Esophagus squamous epithelium (tissue), 5 donors: ENCODE measurements around the gene TSR3. TPM values are rescaled to one million over a fixed set of nuclear protein-coding genes. Genes with fewer than 3 reads are reported as not detected.

Source experiments
- DNase-seq: peaks from one replicate; lab custom pipeline; 2025; lab: John Stamatoyannopoulos, UW
- H3K27ac ChIP-seq, 4 donors: fragments of 200-600 bp; sonication (generic); one replicate each; pipeline ENCODE4 v1.5.1; 2016 to 2019; ENCODE audit warnings: mild to moderate bottlenecking in 1 of 4
- H3K27me3 ChIP-seq, 4 donors: fragments of 200-600 bp; sonication (generic); 1 replicate in 3 of 4; 2 replicates in 1 of 4; pipeline versions ENCODE4 v1.5.1 to v1.6.0; 2017 to 2021; ENCODE audit warnings: antibody characterized with exemption in 1 of 4
- H3K36me3 ChIP-seq, 3 donors: fragments of 200-600 bp; sonication (generic); one replicate each; pipeline ENCODE4 v1.5.1; 2016 to 2019
- H3K4me1 ChIP-seq, 3 donors: fragments of 200-600 bp; sonication (generic); one replicate each; pipeline ENCODE4 v1.5.1; 2017 to 2019
- H3K4me3 ChIP-seq, 4 donors: fragments of 200-600 bp; sonication (generic); 1 replicate in 3 of 4; 2 replicates in 1 of 4; pipeline ENCODE4 v1.5.1; 2016 to 2019; ENCODE audit warnings: mild to moderate bottlenecking in 2 of 4, moderate library complexity in 1 of 4
- H3K9me3 ChIP-seq, 3 donors: fragments of 200-600 bp; sonication (generic); one replicate each; pipeline ENCODE4 v1.5.1; 2016 to 2019
- POLR2A ChIP-seq, 4 donors: fragments of 450-650 bp; IDR thresholded peaks; one replicate each; pipeline ENCODE4 v1.6.1; 2017; ENCODE audit warnings: antibody characterized with exemption in 4 of 4, mild to moderate bottlenecking in 4 of 4, moderate library complexity in 3 of 4
- WGBS, 2 donors: methylation state at CpG; one replicate each; pipeline ENCODE4 v1.1.5; 2018; 5-methylcytosine and 5-hydroxymethylcytosine counted together
- intact Hi-C: fragments of 100-400 bp; cut with DNase I; formaldehyde crosslinking; loops from one replicate; pipeline ENCODE4 v1.15.0; 2022
- total RNA-seq, 4 donors: library from RNA; depleted of rRNA; stranded (reverse); fragments of >200 nt; gene quantifications; one replicate each; pipeline ENCODE4 v1.1.0, GENCODE V29; 2016
- TF ChIP-seq, protein P1 (sequence below), 6 experiments: fragments of 450-650 bp in 4 of 6; fragments of 200-600 bp in 2 of 6; sonication (generic) in 2 of 6; IDR thresholded peaks; one replicate each; pipeline ENCODE4 v1.5.1; 2016 to 2019; ENCODE audit warnings: antibody characterized with exemption in 6 of 6, mild to moderate bottlenecking in 4 of 6, moderate library complexity in 4 of 6
- donor health status: DM: yes; HTN: yes; CAD: no.

Gene TSR3
- total RNA-seq, 4 donors from 2014 or later = 57.6 to 87.4 (median 70.5) TPM

DNA sequence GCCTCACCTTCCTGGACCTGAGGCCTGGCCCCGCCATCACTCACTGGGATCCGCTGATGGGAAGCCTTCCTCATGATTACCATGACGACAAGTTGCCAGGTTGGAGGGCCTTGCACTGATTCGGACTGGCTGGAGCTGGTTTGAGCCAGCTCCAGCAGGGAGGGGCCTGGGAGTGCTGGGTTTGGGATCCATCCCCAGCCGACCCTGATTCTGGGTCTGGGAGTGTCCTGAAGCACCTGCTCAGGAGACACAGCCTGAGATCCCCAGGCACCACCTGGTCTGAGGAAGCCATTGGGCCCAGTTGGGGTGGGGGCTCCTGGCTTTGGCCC lies 24.1 kb downstream of the TSR3 start:
- 0 to 73% methylated on average over 1 to 3 of the region's 5 CpGs for WGBS, 2 donors

DNA sequence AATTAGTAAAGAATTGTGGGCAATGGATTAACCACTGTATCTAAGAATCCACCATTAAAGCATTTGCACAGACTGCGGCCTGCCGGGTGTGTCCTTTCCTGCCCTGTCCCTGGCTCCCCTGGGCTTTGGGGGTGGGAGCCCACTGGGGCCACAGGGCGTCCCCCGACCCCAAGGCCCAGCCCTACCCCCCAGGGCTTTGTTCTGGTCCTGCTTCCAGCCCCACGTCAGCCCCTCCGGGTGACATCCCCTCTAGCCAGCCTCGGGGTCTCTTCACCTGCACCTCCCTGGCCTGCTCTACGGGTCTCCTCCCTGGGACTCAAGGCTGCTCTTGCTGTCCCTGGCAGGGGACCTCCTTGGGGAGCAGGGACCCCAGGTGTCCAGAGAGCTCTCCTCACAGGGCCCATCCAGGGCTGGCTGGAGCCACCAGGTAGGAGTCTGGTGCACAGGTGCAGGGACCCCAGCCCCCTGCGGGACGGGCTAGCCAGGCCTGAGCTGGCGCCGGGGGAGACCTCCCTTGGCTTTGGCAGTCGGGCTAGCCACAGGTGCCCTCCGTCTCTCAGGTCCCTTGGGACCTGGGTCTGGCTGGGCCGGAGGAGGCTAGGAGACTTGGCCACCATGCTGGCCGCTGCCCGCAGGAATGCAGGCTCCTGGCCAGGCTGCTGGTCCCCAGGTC lies 24.6 kb downstream of the TSR3 start:
- intact Hi-C loops = no loop called here
- H3K27me3 ChIP-seq = peaks cover 0 to 20% (median 2%) of the 10 kb centered on the region in 4 donors
- peaks cover 0 to 7% (median 4%) of the 10 kb centered on the region in 3 donors for H3K9me3 ChIP-seq
- 77 to 82% methylated on average over 4 to 8 of the region's 17 CpGs for WGBS, 2 donors
- H3K27ac ChIP-seq = no peak overlapping the region
- TF ChIP-seq POLR2A (IDR thresholded peaks at IDR 0.05) = no peak
- TF ChIP-seq, protein P1, sequence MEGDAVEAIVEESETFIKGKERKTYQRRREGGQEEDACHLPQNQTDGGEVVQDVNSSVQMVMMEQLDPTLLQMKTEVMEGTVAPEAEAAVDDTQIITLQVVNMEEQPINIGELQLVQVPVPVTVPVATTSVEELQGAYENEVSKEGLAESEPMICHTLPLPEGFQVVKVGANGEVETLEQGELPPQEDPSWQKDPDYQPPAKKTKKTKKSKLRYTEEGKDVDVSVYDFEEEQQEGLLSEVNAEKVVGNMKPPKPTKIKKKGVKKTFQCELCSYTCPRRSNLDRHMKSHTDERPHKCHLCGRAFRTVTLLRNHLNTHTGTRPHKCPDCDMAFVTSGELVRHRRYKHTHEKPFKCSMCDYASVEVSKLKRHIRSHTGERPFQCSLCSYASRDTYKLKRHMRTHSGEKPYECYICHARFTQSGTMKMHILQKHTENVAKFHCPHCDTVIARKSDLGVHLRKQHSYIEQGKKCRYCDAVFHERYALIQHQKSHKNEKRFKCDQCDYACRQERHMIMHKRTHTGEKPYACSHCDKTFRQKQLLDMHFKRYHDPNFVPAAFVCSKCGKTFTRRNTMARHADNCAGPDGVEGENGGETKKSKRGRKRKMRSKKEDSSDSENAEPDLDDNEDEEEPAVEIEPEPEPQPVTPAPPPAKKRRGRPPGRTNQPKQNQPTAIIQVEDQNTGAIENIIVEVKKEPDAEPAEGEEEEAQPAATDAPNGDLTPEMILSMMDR (IDR thresholded peaks at IDR 0.05) = no peak
- peaks cover 10 to 51% (median 22%) of the 10 kb centered on the region in 3 donors for H3K36me3 ChIP-seq
- DNase-seq = no peak
- no peak overlapping the region for H3K4me3 ChIP-seq
- H3K4me1 ChIP-seq = peaks cover 8 to 12% (median 10%) of the 10 kb centered on the region in 3 donors

More for the DNA sequence above, 24.1 kb downstream of the TSR3 start:
- Histone ChIP-seq H3K36me3 (peaks cover 10 to 46% (median 22%) of the 10 kb centered on the region in 3 donors), H3K9me3 (peaks cover 0 to 7% (median 4%) of the 10 kb centered on the region in 3 donors), H3K4me1 (peaks cover 13 to 17% (median 15%) of the 10 kb centered on the region in 3 donors), H3K4me3 (no peak overlapping the region), H3K27ac (no peak overlapping the region), H3K27me3 (peaks cover under 1 to 25% (median 5%) of the 10 kb centered on the region in 4 donors)
- DNase-seq = no peak
- intact Hi-C loops = no loop called here
- TF ChIP-seq, protein P1 (IDR thresholded peaks at IDR 0.05) = no peak
- no peak for TF ChIP-seq POLR2A (IDR thresholded peaks at IDR 0.05)

DNA sequence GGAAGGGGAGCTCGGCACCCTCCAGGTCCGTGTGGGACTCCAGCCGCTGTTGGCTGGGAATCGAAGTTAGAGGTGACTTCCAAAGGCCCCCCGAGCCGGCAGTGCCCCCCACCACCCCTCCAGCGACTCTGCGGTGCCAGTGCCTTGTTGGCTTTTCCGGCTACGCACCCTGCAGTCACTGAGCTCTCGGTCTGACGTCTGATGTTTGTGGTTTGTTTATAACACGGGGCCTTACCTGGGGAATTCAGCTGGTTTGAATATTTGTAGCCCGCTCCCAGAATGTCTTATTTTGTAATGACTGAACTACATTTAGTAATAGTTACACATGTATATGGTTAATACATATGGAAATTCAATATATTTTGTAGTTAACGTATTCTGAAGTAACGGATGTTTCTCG lies 25.3 kb downstream of the TSR3 start:
- DNase-seq = no peak
- H3K4me3 ChIP-seq = no peak overlapping the region
- WGBS, 2 donors = 70 to 82% methylated on average over 5 to 10 of the region's 17 CpGs
- intact Hi-C loops = no loop called here
- peak overlapping the region in 1 of 4 donors; percentile 16 for H3K27ac ChIP-seq
- H3K27me3 ChIP-seq = peaks cover 0 to 13% (median 0%) of the 10 kb centered on the region in 4 donors
- no peak for TF ChIP-seq POLR2A (IDR thresholded peaks at IDR 0.05)
- TF ChIP-seq, protein P1 (IDR thresholded peaks at IDR 0.05) = no peak
- peaks cover 0 to 7% (median 4%) of the 10 kb centered on the region in 3 donors for H3K9me3 ChIP-seq
- H3K36me3 ChIP-seq = peaks cover 10 to 58% (median 22%) of the 10 kb centered on the region in 3 donors
- peaks cover under 1 to 5% (median 3%) of the 10 kb centered on the region in 3 donors for H3K4me1 ChIP-seq

DNA sequence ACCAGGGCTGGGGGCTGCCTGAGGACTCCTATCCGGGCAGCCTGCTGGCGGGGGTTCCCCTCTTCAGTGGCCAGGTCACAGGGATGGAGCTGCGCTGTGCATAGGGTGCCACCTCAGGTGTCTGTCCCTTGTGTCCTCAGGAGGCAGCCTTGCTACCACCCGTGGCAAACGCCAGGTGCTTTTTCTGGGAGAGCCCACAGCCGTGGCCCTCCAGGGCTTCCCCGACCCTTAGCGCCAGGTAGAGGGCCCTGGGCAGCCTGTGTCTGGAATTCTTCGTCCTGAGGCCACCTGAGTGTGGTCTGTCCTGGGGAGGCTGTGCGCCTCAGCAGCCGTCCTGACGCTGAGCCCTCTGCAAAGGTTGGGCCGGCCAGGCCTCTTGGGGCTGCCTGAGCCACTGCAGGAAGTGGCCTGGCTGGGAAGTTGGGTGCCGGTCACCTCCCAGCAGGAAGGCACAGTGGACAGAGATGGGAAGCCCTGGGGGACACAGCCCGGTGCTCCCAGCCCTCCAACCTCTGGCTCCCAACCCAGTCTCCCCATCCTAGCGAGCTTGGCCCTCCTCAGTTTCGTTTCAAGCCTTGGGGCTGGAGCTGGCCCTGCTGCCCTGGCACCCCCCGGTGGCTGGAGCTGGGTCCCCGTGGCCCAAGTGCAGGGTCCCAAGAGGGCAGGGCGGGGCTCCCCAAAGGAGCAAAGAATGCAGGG lies 25.9 kb downstream of the TSR3 start:
- intact Hi-C loops = no loop called here
- Histone ChIP-seq H3K27me3 (peaks cover 0 to 7% (median 0%) of the 10 kb centered on the region in 4 donors), H3K4me3 (no peak overlapping the region), H3K27ac (peak overlapping the region in 1 of 4 donors; percentile 16), H3K36me3 (peaks cover 15 to 64% (median 27%) of the 10 kb centered on the region in 3 donors), H3K9me3 (peaks cover 0 to 7% (median 4%) of the 10 kb centered on the region in 3 donors), H3K4me1 (no peaks in the 10 kb centered on the region)
- no CpG with 5 or more reads among the region's 20 CpGs for WGBS, 2 donors
- no peak for DNase-seq
- no peak for TF ChIP-seq POLR2A (IDR thresholded peaks at IDR 0.05)
- TF ChIP-seq, protein P1 (IDR thresholded peaks at IDR 0.05) = no peak

DNA sequence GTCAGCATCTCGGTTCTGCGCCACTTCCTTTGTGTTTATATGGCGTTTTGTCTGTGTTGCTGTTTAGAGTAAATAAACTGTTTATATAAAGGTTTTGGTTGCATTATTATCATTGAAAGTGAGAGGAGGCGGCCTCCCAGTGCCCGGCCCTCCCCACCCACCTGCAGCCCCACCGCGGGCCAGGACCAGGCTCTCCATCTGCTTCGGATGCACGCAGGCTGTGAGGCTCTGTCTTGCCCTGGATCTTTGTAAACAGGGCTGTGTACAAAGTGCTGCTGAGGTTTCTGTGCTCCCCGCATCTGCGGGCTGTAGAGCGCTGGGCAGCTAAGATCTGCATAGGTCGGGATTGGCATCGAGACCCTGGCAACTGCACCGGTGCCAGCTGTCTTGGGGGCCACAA lies 26.4 kb downstream of the TSR3 start:
- intact Hi-C loops = no loop called here
- DNase-seq = no peak
- H3K4me1 ChIP-seq = no peaks in the 10 kb centered on the region
- peaks cover 0 to 1% (median under 1%) of the 10 kb centered on the region in 3 donors for H3K9me3 ChIP-seq
- peaks cover 20 to 70% (median 32%) of the 10 kb centered on the region in 3 donors for H3K36me3 ChIP-seq
- no peak overlapping the region for H3K27ac ChIP-seq
- no peak for TF ChIP-seq POLR2A (IDR thresholded peaks at IDR 0.05)
- TF ChIP-seq, protein P1 (IDR thresholded peaks at IDR 0.05) = no peak
- 75 to 85% methylated on average over 4 of the region's 15 CpGs for WGBS, 2 donors
- H3K4me3 ChIP-seq = no peak overlapping the region
- H3K27me3 ChIP-seq = peaks cover 0 to 2% (median 0%) of the 10 kb centered on the region in 4 donors
